Heart left ventricle (tissue), 16 donors: Measurements from ENCODE around the gene TCN2. TPM values are rescaled to one million over a fixed set of nuclear protein-coding genes. Genes with fewer than 3 reads are reported as not detected.

Experiments
- ATAC-seq, 4 donors: fragments of 200-7000 bp; cut with Tn5 transposase; one replicate each; pipeline ENCODE4 v1.9.1; 2020 to 2022; ENCODE audit warnings: moderate library complexity in 4 of 4, mild to moderate bottlenecking in 3 of 4, moderate number of reproducible peaks in 1 of 4
- DNase-seq, 5 donors: peaks; one replicate each; pipeline ENCODE4 v3.0.0-alpha.2; 2020
- H3K27ac ChIP-seq, 12 donors: fragments of 200-600 bp; sonication (generic) in 4 of 12; one replicate each; pipeline versions ENCODE4 v1.5.0 to v1.8.0; 2016 to 2022; ENCODE audit warnings: mild to moderate bottlenecking in 2 of 12
- H3K27me3 ChIP-seq, 9 donors: fragments of 200-600 bp; sonication (generic) in 2 of 9; one replicate each; pipeline versions ENCODE4 v1.5.1 to v1.8.0; 2016 to 2022; ENCODE audit warnings: mild to moderate bottlenecking in 3 of 9
- H3K36me3 ChIP-seq, 9 donors: fragments of 200-600 bp; sonication (generic) in 2 of 9; one replicate each; pipeline versions ENCODE4 v1.5.0 to v1.8.0; 2018 to 2022; ENCODE audit warnings: mild to moderate bottlenecking in 2 of 9
- H3K4me1 ChIP-seq, 12 donors: fragments of 200-600 bp; sonication (generic) in 4 of 12; one replicate each; pipeline versions ENCODE4 v1.5.0 to v1.8.0; 2016 to 2022; ENCODE audit warnings: mild to moderate bottlenecking in 3 of 12
- H3K4me3 ChIP-seq, 12 donors: fragments of 200-600 bp; sonication (generic) in 4 of 12; one replicate each; pipeline versions ENCODE4 v1.5.0 to v1.8.0; 2017 to 2022; ENCODE audit warnings: mild to moderate bottlenecking in 9 of 12, moderate library complexity in 4 of 12
- H3K9me3 ChIP-seq, 12 donors: fragments of 200-600 bp; sonication (generic) in 4 of 12; one replicate each; pipeline versions ENCODE4 v1.5.0 to v1.8.0; 2016 to 2022; ENCODE audit warnings: mild to moderate bottlenecking in 1 of 12
- CTCF ChIP-seq, 12 donors: fragments of 200-600 bp; sonication (generic) in 4 of 12; IDR thresholded peaks; one replicate each; pipeline versions ENCODE4 v1.5.0 to v1.8.0; 2018 to 2022; ENCODE audit warnings: antibody characterized with exemption in 12 of 12, mild to moderate bottlenecking in 5 of 12
- POLR2A ChIP-seq, 2 donors: fragments of 450-650 bp; IDR thresholded peaks; one replicate each; pipeline ENCODE4 v1.6.1; 2017; ENCODE audit warnings: antibody characterized with exemption in 2 of 2, mild to moderate bottlenecking in 2 of 2, moderate library complexity in 2 of 2
- WGBS, 4 donors: extraction: QIAGEN DNeasy Blood & Tissue Kit in 2 of 4; methylation state at CpG; one replicate each; pipeline versions ENCODE4 v1.1.5 to v1.1.7; 2013 to 2018; 5-methylcytosine and 5-hydroxymethylcytosine counted together
- intact Hi-C, 10 donors: fragments of 100-400 bp; cut with DNase I; formaldehyde crosslinking; loops; one replicate each; pipeline versions ENCODE4 v1.11.1 to v1.14.2; 2022
- polyA plus RNA-seq, 2 donors: library from polyadenylated mRNA; stranded (reverse); fragments of 200-250 nt; gene quantifications; one replicate each; pipeline ENCODE4 v1.2.3, GENCODE V29; 2013
- total RNA-seq, 9 donors: library from RNA; depleted of rRNA in 2 of 9; stranded (reverse); fragments of >200 nt in 2 of 9; fragmentation: NEBNext Ultra II Directional in 3 of 9; extraction: Animal tissue kit (Norgen Biotek cat#: 25700) in 3 of 9; gene quantifications; one replicate each; pipeline versions ENCODE4 v1.1.0 to v1.2.4, GENCODE V29; 2016 to 2023
- donor health status: ischemic (EF 13 %, LVEDD 7.1; RV severe dilation, severe dysfunction).
- donor health status: healthy with polysubstance abuse.
- donor health status: DM: no; HTN: yes; CAD: no.
- donor health status: DM: no; HTN: no; CAD: no.
- donor health status: ischemic (EF 25% LVEDD 6.9; RV normal size, moderate dysfunction).
- donor health status: ischemic (EF 25% LVEDD 5.7; RV mildly dilated, moderate dysfunction).
- donor health status: healthy.
- donor health status: DM: yes; HTN: yes; CAD: no.
- donor health status: ischemic (EF 35%, LVEDD 5.7; RV mildly dilated, moderate dysfunction).
- donor health status: nonischemic (EF 11% LVEDD 7.7; RV severe dilation, severe dysfunction).
- donor health status: DM: yes; HTN: yes; CAD: no.
- donor health status: PGD.
- donor health status: ischemic (EF 29% LVEDD 5.4; RV normal size, mild dysfunction).
- donor health status: nonischemic (EF 23%, LVEDD 6.1; RV moderate dilation, normal function).

The TCN2 gene
- total and polyA plus RNA-seq, 11 donors = 11.0 to 69.9 (median 19.3) TPM

GRCh38 chr22:30569674-30570202, 37.2 kb upstream of the TCN2 start:
- H3K27ac ChIP-seq = no peak overlapping the region
- H3K27me3 ChIP-seq = peaks cover 0 to 17% (median 0%) of the 10 kb centered on the region in 9 donors
- H3K9me3 ChIP-seq = no peaks in the 10 kb centered on the region
- ATAC-seq (no peak), DNase-seq (no peak)
- peaks cover 0 to 7% (median under 1%) of the 10 kb centered on the region in 12 donors for H3K4me1 ChIP-seq
- WGBS, 4 donors = 89 to 96% (median 91%) methylated on average over 10 of the region's 10 CpGs
- intact Hi-C loops = no loop called here
- no peak for TF ChIP-seq CTCF (IDR thresholded peaks at IDR 0.05)
- no peak for TF ChIP-seq POLR2A (IDR thresholded peaks at IDR 0.05)
- H3K36me3 ChIP-seq = no peaks in the 10 kb centered on the region
- H3K4me3 ChIP-seq = no peak overlapping the region

- intact Hi-C loops = no loop called here
- Histone ChIP-seq H3K9me3 (no peaks in the 10 kb centered on the region), H3K36me3 (peaks cover 0 to 20% (median 17%) of the 10 kb centered on the region in 9 donors), H3K4me1 (peaks cover 0 to 19% (median 11%) of the 10 kb centered on the region in 12 donors), H3K27me3 (peaks cover 0 to 14% (median 0%) of the 10 kb centered on the region in 9 donors), H3K27ac (no peak overlapping the region), H3K4me3 (no peak overlapping the region)
- ATAC-seq = no peak
- no peak for TF ChIP-seq CTCF (IDR thresholded peaks at IDR 0.05)
- TF ChIP-seq POLR2A (IDR thresholded peaks at IDR 0.05) = no peak
- WGBS, 4 donors = 71 to 90% (median 84%) methylated on average over 6 of the region's 6 CpGs
- no peak for DNase-seq
These were observed 34.8 kb upstream of the TCN2 start for GRCh38 chr22:30572210-30572609.

GRCh38 chr22:30572840-30573593, 34.0 kb upstream of the TCN2 start:
- Histone ChIP-seq H3K36me3 (peaks cover 0 to 28% (median 25%) of the 10 kb centered on the region in 9 donors), H3K4me3 (no peak overlapping the region), H3K27me3 (peaks cover 0 to 7% (median 0%) of the 10 kb centered on the region in 9 donors), H3K27ac (no peak overlapping the region), H3K4me1 (peaks cover 0 to 19% (median 11%) of the 10 kb centered on the region in 12 donors), H3K9me3 (no peaks in the 10 kb centered on the region)
- intact Hi-C loops = no loop called here
- ATAC-seq = no peak
- DNase-seq = no peak
- TF ChIP-seq POLR2A (IDR thresholded peaks at IDR 0.05) = no peak
- no peak for TF ChIP-seq CTCF (IDR thresholded peaks at IDR 0.05)
- WGBS, 4 donors = 41 to 51% (median 45%) methylated on average over 11 to 12 of the region's 12 CpGs

GRCh38 chr22:30573594-30574094, 33.3 kb upstream of the TCN2 start:
- TF ChIP-seq POLR2A (IDR thresholded peaks at IDR 0.05) = no peak
- H3K27me3 ChIP-seq = peaks cover 0 to 4% (median 0%) of the 10 kb centered on the region in 9 donors
- H3K27ac ChIP-seq = no peak overlapping the region
- no peak overlapping the region for H3K4me3 ChIP-seq
- intact Hi-C loops = no loop called here
- H3K4me1 ChIP-seq = peaks cover 0 to 19% (median 11%) of the 10 kb centered on the region in 12 donors
- H3K9me3 ChIP-seq = no peaks in the 10 kb centered on the region
- ATAC-seq (no peak), DNase-seq (no peak)
- 54 to 62% (median 57%) methylated on average over 5 to 7 of the region's 7 CpGs for WGBS, 4 donors
- peaks cover 0 to 34% (median 31%) of the 10 kb centered on the region in 9 donors for H3K36me3 ChIP-seq
